Activated CD4-positive, alpha-beta memory T cell treated with anti-CD3 and anti-CD28 coated beads for 36 hours (primary cell): ENCODE measurements around the gene NIT1. TPM values are rescaled to one million over a fixed set of nuclear protein-coding genes. Genes with fewer than 3 reads are reported as not detected.
A peak's percentile ranks its signal among the peaks of the same experiment; 100 is the strongest.

Experiments
- CTCF ChIA-PET: fragments of 350-600 bp; sonication (Branson Sonifier 250); formaldehyde crosslinking; loops from one replicate; lab custom pipeline; 2021; ENCODE audit warnings: antibody characterized with exemption, inconsistent platforms; lab: Charles Lee
- POLR2A ChIA-PET: fragments of 350-600 bp; sonication (Branson Sonifier 250); formaldehyde crosslinking; loops from one replicate; lab custom pipeline; 2021; ENCODE audit warnings: antibody characterized with exemption; lab: Charles Lee
- DNase-seq: peaks from one replicate; pipeline ENCODE4 v3.0.0-alpha.2; 2020
- H3K27ac Mint-ChIP-seq: one replicate; pipeline ENCODE4 v1.8.0; 2021; ENCODE audit warnings: mixed read lengths
- H3K27me3 Mint-ChIP-seq: one replicate; pipeline ENCODE4 v1.8.0; 2021; ENCODE audit warnings: mixed read lengths
- H3K36me3 Mint-ChIP-seq: one replicate; pipeline ENCODE4 v1.8.0; 2021; ENCODE audit warnings: mixed read lengths
- H3K4me1 Mint-ChIP-seq: one replicate; pipeline ENCODE4 v1.8.0; 2021; ENCODE audit warnings: low read depth, mixed read lengths
- H3K4me3 Mint-ChIP-seq: one replicate; pipeline ENCODE4 v1.8.0; 2021; ENCODE audit warnings: mild to moderate bottlenecking, mixed read lengths
- H3K9me3 Mint-ChIP-seq: one replicate; pipeline ENCODE4 v1.8.0; 2021; ENCODE audit warnings: mixed read lengths
- intact Hi-C: fragments of 100-400 bp; cut with micrococcal nuclease; formaldehyde crosslinking; loops from one replicate; pipeline ENCODE4 v1.15.1; 2023
- total RNA-seq, 2 experiments: library from RNA; stranded (reverse); gene quantifications; one replicate each; pipeline ENCODE4 v1.2.3, GENCODE V29; 2021

Gene NIT1
- total RNA-seq, 2 experiments from 2014 or later: 65.2 to 66.5 TPM

DNA sequence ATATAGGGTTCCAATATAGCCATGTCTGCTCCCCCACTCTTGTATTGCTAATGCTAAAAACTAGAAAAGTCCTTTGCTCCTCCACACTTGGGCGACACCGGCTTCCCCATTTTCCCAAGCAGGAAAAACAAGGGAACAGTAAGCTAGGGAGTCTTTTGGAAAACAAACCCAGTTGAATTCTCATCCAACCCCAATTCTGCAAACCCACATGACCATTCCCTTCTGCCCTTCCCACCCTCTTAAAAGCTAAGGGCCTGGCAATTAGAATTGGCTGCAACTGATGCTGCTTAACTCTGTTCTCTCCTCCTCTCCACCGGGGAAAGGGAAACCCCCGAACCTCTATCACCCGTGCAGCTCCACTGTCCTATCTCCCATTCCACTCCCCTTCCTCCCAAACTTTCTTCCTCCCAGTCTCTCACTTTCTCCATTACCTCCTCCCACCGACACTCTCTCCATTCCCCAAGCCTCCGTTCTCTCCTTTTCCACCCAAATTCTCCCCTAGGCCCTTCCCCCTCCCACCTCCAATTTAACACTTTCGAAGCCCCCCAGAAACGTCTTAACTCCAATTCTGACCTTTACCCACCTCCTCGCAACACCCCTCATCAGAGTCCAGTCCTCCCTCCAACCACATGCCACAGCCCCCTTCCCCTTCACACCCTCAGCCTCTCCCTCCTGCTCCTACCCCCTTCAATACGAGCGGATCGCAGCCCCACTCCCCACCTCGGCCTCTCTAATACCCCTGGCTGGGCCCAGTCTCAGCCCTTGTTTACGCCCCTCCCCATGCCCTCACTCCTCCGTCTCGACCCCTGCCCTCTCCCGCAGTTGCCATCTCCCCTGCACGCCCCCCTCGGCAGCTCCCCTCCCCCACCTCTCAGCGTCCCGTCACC lies 13.9 kb downstream of the NIT1 start:
- no peaks in the 10 kb centered on the region for H3K9me3 Mint-ChIP-seq
- no peak overlapping the region for H3K4me3 Mint-ChIP-seq
- CTCF ChIA-PET: interaction anchor here (0.8 to 4.3 kb wide), 8 partner anchors 32 to 134 kb away, joined by 3 to 22 read pairs (median 6); partner anchors contain the start of genes ARHGAP30, KLHDC9, PPOX and TOMM40L
- H3K36me3 Mint-ChIP-seq: peaks cover 29% of the 10 kb centered on the region
- DNase-seq: peak; percentile 25
- no peaks in the 10 kb centered on the region for H3K27me3 Mint-ChIP-seq
- H3K27ac Mint-ChIP-seq: no peak overlapping the region
- H3K4me1 Mint-ChIP-seq: peaks cover 49% of the 10 kb centered on the region
- intact Hi-C loops: loop anchor here (1.0 to 5.0 kb wide), 5 partner anchors 12 to 294 kb away; partner anchors contain the start of genes UFC1 and USF1
- POLR2A ChIA-PET: interaction anchor here (0.8 to 2.7 kb wide), 8 partner anchors 22 to 91 kb away, joined by 3 to 16 read pairs (median 4); partner anchors contain the start of genes NDUFS2, PPOX and UFC1

- H3K4me1 Mint-ChIP-seq: peaks cover 43% of the 10 kb centered on the region
- ChIA-PET POLR2A (interaction anchor here (0.5 to 2.7 kb wide), 9 partner anchors 21 to 143 kb away, joined by 3 to 16 read pairs (median 4); partner anchors contain the start of genes NDUFS2, PPOX and UFC1), CTCF (interaction anchor here (0.7 to 4.3 kb wide), 13 partner anchors 11 to 294 kb away, joined by 3 to 22 read pairs (median 4); partner anchors contain the start of genes ARHGAP30, KLHDC9, PPOX and TOMM40L)
- no peaks in the 10 kb centered on the region for H3K27me3 Mint-ChIP-seq
- intact Hi-C loops: loop anchor here (1.0 to 5.0 kb wide), 5 partner anchors 13 to 295 kb away; partner anchors contain the start of genes UFC1 and USF1
- peaks cover 23% of the 10 kb centered on the region for H3K36me3 Mint-ChIP-seq
- no peaks in the 10 kb centered on the region for H3K9me3 Mint-ChIP-seq
- no peak within 1 kb of the TSS for H3K4me3 Mint-ChIP-seq
- H3K27ac Mint-ChIP-seq: no peak within 1 kb of the TSS
- DNase-seq: peak; percentile 96
Observed at GRCh38 chr1:161132410-161133219, 14.7 kb downstream of the NIT1 start, which contains the start of gene DEDD. Gene DEDD, minus strand, starts transcription at chr1:161132667. Its CDS starts 8,205 bp downstream, at chr1:161124462.

DNA sequence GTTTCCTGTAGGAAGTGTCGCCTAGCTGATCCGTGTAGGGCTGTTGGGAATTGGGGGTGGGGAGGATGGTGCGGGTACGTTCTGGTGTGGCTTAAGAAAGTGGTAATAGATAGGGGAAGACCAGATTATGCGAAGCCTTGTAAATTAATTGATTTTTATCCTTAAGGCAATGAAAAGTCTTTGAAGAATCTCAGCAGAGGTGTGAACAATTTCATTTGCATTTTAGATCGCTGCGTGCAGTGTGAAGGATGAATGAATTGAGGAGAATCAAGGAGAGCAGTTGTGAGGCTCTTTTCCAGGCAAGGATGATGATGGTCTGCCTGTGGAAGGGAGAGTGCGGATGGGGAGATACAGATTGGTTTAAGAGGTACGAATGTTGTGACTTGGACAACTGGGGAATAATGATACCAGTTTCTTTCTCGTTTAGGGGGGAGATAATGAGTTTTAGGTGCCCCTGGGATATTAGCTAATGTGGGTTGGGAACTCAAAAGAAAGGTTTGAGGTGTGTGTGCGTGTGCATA lies 15.4 kb downstream of the NIT1 start:
- DNase-seq: no peak
- Mint-ChIP-seq H3K36me3 (peaks cover 16% of the 10 kb centered on the region), H3K27me3 (no peaks in the 10 kb centered on the region), H3K4me1 (peaks cover 36% of the 10 kb centered on the region), H3K4me3 (no peak overlapping the region), H3K27ac (no peak overlapping the region), H3K9me3 (no peaks in the 10 kb centered on the region)
- CTCF ChIA-PET: interaction anchor here (0.7 to 4.3 kb wide), 11 partner anchors 12 to 294 kb away, joined by 3 to 22 read pairs (median 5); partner anchors contain the start of genes ARHGAP30, KLHDC9, PPOX and UFC1
- intact Hi-C loops: loop anchor here (5.0 kb wide), 1 partner anchor 296 kb away; no protein-coding TSS in a partner anchor
- POLR2A ChIA-PET: interaction anchor here (0.5 to 2.7 kb wide), 10 partner anchors 20 to 143 kb away, joined by 3 to 16 read pairs (median 4); partner anchors contain the start of genes ARHGAP30, NDUFS2, PPOX and UFC1

GRCh38 chr1:161137881-161138280 lies 20.0 kb downstream of the NIT1 start:
- peaks cover 3% of the 10 kb centered on the region for H3K4me1 Mint-ChIP-seq
- H3K9me3 Mint-ChIP-seq: no peaks in the 10 kb centered on the region
- H3K27me3 Mint-ChIP-seq: no peaks in the 10 kb centered on the region
- ChIA-PET POLR2A (no interaction called here), CTCF (interaction anchor here (0.7 to 2.9 kb wide), 8 partner anchors 10 to 147 kb away, joined by 3 to 12 read pairs (median 4); partner anchors contain the start of gene PPOX)
- peaks cover 4% of the 10 kb centered on the region for H3K36me3 Mint-ChIP-seq
- DNase-seq: no peak
- intact Hi-C loops: no loop called here
- H3K4me3 Mint-ChIP-seq: no peak overlapping the region
- no peak overlapping the region for H3K27ac Mint-ChIP-seq

DNA sequence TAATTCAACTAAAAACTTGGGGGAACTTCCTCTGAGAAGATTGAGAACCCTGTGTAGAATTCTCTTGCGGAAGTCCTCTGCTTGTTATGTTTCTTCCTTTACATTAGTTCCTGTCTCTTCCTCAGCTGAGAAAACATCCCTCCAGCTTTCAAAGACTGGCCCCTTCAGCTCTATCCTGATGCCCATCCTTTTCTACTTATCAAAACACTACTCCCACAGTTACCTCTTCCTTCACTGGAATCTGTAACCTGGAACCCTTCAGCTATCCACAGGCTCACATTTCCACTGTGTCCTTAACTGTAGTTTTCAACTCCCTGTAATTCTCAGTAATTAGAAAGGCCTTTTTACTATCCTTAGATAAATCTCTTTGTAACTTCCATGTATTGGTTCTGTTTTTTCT lies 20.5 kb downstream of the NIT1 start:
- ChIA-PET POLR2A (no interaction called here), CTCF (interaction anchor here (0.7 to 2.9 kb wide), 9 partner anchors 10 to 185 kb away, joined by 3 to 12 read pairs (median 4); partner anchors contain the start of gene PPOX)
- DNase-seq: no peak
- intact Hi-C loops: no loop called here
- Mint-ChIP-seq H3K36me3 (peaks cover 4% of the 10 kb centered on the region), H3K4me3 (no peak overlapping the region), H3K27ac (no peak overlapping the region), H3K27me3 (no peaks in the 10 kb centered on the region), H3K9me3 (no peaks in the 10 kb centered on the region), H3K4me1 (peaks cover 3% of the 10 kb centered on the region)

GRCh38 chr1:161139766-161140165 lies 21.9 kb downstream of the NIT1 start:
- peak; percentile 40 for DNase-seq
- H3K27me3 Mint-ChIP-seq: no peaks in the 10 kb centered on the region
- H3K9me3 Mint-ChIP-seq: no peaks in the 10 kb centered on the region
- no peak overlapping the region for H3K4me3 Mint-ChIP-seq
- ChIA-PET CTCF (interaction anchor here (0.8 to 2.9 kb wide), 4 partner anchors 35 to 149 kb away, joined by 3 to 12 read pairs (median 4); partner anchors contain the start of gene TOMM40L), POLR2A (no interaction called here)
- peaks cover 3% of the 10 kb centered on the region for H3K4me1 Mint-ChIP-seq
- H3K36me3 Mint-ChIP-seq: peaks cover 4% of the 10 kb centered on the region
- intact Hi-C loops: no loop called here
- no peak overlapping the region for H3K27ac Mint-ChIP-seq

DNA sequence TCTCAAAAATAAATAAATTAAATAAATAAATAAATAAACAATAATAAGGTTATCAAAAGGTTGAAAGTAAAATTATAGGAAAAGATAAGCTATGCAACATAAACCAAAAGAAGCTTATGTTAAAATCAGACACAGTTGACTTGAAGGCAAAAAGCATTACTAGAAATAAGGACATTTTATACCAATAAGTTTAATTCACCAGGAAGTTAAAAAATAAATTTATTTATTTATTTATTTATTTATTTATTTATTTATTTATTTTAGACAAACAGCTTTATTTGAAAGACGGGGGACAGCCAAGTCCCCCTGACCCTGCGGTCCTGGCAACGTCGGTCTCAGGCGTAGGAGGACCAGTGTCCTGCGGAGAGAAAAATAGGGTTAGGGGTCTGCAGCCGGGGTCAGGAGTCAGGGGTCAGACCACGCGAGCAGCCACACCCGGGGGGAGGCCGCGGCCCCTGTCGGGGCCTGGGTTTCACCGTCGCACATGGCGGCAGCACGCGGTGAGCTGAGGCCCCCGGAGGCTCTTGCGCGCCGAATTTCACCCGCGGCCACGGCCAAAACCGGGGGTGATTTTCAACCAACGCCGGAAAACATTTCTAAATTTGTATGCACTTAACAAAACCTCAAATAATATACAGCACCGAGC lies 23.0 kb downstream of the NIT1 start:
- Mint-ChIP-seq H3K27ac (no peak overlapping the region), H3K9me3 (no peaks in the 10 kb centered on the region), H3K4me1 (no peaks in the 10 kb centered on the region), H3K4me3 (no peak overlapping the region), H3K27me3 (no peaks in the 10 kb centered on the region), H3K36me3 (no peaks in the 10 kb centered on the region)
- DNase-seq: no peak
- ChIA-PET POLR2A (interaction anchor here (0.8 to 1.3 kb wide), 2 partner anchors 25 to 71 kb away, joined by 3 to 4 read pairs; partner anchors contain the start of gene ARHGAP30), CTCF (interaction anchor here (1.0 to 1.6 kb wide), 11 partner anchors 13 to 151 kb away, joined by 3 to 9 read pairs (median 4); partner anchors contain the start of genes PPOX and UFC1)
- intact Hi-C loops: no loop called here

DNA sequence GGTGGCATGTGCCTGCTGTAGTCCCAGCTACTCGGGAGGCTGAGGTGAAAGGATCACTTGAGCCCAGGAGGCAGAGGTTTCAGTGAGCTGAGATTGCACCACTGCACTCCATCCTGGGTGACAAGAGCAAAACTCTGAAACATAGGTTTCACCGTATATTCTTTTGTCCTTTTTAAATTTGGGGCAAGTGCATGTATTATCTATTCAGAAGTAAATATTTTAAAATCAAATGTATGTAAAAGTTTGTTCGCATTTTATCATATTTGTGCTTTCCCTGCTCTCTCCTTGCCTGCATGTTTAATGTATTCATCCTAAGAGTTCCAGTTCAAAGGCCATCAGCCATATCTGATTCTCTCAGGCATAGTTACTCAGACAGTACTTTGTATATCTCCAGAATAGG lies 27.9 kb downstream of the NIT1 start:
- no peak overlapping the region for H3K4me3 Mint-ChIP-seq
- H3K9me3 Mint-ChIP-seq: no peaks in the 10 kb centered on the region
- no peak for DNase-seq
- POLR2A ChIA-PET: no interaction called here
- no peaks in the 10 kb centered on the region for H3K4me1 Mint-ChIP-seq
- H3K36me3 Mint-ChIP-seq: no peaks in the 10 kb centered on the region
- H3K27ac Mint-ChIP-seq: no peak overlapping the region
- intact Hi-C loops: no loop called here
- H3K27me3 Mint-ChIP-seq: no peaks in the 10 kb centered on the region
- CTCF ChIA-PET: no interaction called here

GRCh38 chr1:161153176-161153575 lies 35.3 kb downstream of the NIT1 start:
- Mint-ChIP-seq H3K4me3 (peak overlapping the region; percentile 86), H3K9me3 (no peaks in the 10 kb centered on the region), H3K27ac (peak overlapping the region; percentile 97), H3K27me3 (no peaks in the 10 kb centered on the region), H3K36me3 (peaks cover 14% of the 10 kb centered on the region), H3K4me1 (peaks cover 13% of the 10 kb centered on the region)
- ChIA-PET POLR2A (interaction anchor here (0.7 to 2.6 kb wide), 7 partner anchors 13 to 108 kb away, joined by 4 to 16 read pairs (median 5); partner anchors contain the start of genes B4GALT3, DEDD, PPOX and USF1), CTCF (interaction anchor here (0.9 to 3.6 kb wide), 7 partner anchors 12 to 228 kb away, joined by 3 to 23 read pairs (median 4); partner anchors contain the start of genes B4GALT3, DEDD and PPOX)
- intact Hi-C loops: loop anchor here (1.0 kb wide), 2 partner anchors 21 to 35 kb away; partner anchors contain the start of genes DEDD, NIT1 and PFDN2
- no peak for DNase-seq
